HL-60 (cell line): ENCODE data around the gene KIF12.

Experiments used
- GABPA ChIP-seq: IDR thresholded peaks from 2 replicates; pipeline ENCODE4 v1.6.1; 2012; ENCODE audit warnings: low read depth
- POLR2AphosphoS5 ChIP-seq: IDR thresholded peaks from 2 replicates; pipeline ENCODE4 v1.6.1; 2012; ENCODE audit warnings: low read depth
- SPI1 ChIP-seq: IDR thresholded peaks from 2 replicates; pipeline ENCODE4 v1.6.1; 2012; ENCODE audit warnings: low read depth, mild to moderate bottlenecking, borderline replicate concordance
- TF ChIP-seq, protein P1 (sequence below): IDR thresholded peaks from one replicate; pipeline ENCODE4 v1.5.1; 2011; ENCODE audit warnings: low read length, control low read depth, inconsistent platforms; ENCODE audit not compliant: insufficient read depth
- TF ChIP-seq, protein P2 (sequence below): IDR thresholded peaks from 2 replicates; pipeline ENCODE4 v1.6.1; 2012; ENCODE audit warnings: low read depth; ENCODE audit not compliant: insufficient replicate concordance

DNA sequence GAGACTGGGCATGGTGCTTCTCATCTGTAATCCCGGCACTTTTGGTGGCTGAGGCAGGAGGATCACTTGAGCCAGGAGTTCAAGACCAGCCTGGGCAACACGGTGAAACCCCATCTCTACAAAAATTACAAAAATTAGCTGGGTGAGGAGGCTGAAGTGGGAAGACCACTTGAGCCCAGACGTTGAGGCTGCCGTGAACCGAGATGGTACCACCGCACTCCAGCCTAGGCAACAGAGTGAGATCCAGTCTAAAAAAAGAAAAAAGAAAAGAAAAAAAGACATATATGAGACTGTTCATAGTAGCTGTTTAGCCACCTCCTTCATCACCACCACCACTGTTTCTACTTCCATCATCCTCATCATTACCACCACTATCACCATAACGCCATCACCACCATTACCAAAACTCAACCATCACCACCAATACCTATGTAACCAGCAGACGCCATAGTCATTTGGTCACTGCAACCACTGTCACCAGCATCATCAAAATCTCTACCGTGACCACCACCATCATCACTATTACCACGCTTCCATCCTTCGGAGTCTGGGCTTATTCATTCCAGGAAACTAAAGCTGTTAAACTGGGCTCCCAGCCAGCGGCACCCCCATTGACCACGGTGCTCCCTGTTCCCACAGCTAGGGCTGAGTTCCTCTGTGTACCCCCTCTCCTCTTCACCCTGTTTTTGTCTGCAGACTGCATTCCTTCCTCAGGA is 8.4 kb upstream of the KIF12 start:
- TF ChIP-seq, protein P1, sequence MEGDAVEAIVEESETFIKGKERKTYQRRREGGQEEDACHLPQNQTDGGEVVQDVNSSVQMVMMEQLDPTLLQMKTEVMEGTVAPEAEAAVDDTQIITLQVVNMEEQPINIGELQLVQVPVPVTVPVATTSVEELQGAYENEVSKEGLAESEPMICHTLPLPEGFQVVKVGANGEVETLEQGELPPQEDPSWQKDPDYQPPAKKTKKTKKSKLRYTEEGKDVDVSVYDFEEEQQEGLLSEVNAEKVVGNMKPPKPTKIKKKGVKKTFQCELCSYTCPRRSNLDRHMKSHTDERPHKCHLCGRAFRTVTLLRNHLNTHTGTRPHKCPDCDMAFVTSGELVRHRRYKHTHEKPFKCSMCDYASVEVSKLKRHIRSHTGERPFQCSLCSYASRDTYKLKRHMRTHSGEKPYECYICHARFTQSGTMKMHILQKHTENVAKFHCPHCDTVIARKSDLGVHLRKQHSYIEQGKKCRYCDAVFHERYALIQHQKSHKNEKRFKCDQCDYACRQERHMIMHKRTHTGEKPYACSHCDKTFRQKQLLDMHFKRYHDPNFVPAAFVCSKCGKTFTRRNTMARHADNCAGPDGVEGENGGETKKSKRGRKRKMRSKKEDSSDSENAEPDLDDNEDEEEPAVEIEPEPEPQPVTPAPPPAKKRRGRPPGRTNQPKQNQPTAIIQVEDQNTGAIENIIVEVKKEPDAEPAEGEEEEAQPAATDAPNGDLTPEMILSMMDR: no peak
- TF ChIP-seq POLR2AphosphoS5 (no peak), GABPA (no peak), SPI1 (no peak)
- TF ChIP-seq, protein P2, sequence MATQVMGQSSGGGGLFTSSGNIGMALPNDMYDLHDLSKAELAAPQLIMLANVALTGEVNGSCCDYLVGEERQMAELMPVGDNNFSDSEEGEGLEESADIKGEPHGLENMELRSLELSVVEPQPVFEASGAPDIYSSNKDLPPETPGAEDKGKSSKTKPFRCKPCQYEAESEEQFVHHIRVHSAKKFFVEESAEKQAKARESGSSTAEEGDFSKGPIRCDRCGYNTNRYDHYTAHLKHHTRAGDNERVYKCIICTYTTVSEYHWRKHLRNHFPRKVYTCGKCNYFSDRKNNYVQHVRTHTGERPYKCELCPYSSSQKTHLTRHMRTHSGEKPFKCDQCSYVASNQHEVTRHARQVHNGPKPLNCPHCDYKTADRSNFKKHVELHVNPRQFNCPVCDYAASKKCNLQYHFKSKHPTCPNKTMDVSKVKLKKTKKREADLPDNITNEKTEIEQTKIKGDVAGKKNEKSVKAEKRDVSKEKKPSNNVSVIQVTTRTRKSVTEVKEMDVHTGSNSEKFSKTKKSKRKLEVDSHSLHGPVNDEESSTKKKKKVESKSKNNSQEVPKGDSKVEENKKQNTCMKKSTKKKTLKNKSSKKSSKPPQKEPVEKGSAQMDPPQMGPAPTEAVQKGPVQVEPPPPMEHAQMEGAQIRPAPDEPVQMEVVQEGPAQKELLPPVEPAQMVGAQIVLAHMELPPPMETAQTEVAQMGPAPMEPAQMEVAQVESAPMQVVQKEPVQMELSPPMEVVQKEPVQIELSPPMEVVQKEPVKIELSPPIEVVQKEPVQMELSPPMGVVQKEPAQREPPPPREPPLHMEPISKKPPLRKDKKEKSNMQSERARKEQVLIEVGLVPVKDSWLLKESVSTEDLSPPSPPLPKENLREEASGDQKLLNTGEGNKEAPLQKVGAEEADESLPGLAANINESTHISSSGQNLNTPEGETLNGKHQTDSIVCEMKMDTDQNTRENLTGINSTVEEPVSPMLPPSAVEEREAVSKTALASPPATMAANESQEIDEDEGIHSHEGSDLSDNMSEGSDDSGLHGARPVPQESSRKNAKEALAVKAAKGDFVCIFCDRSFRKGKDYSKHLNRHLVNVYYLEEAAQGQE: no peak
